GM18858 (cell line): ENCODE data around the gene CPT1C.

ENCODE experiments used
- ATAC-seq: cut with Tn5 transposase; IDR thresholded peaks from one replicate; pipeline ENCODE4 v1.9.1; 2021; ENCODE audit not compliant: unreplicated experiment

The CPT1C gene

GRCh38 chr19:49681830-49682229 lies 9.1 kb upstream of the CPT1C start:
- no peak for ATAC-seq

GRCh38 chr19:49682274-49682673 lies 8.6 kb upstream of the CPT1C start:
- ATAC-seq: no peak

- no peak for ATAC-seq
Measured at GRCh38 chr19:49683814-49684250, 7.1 kb upstream of the CPT1C start.

- ATAC-seq: no peak
Measured at GRCh38 chr19:49684251-49684982, 6.5 kb upstream of the CPT1C start.

- ATAC-seq: no peak
Measured at GRCh38 chr19:49684983-49685553, 5.8 kb upstream of the CPT1C start.

- ATAC-seq: no peak
Measured at GRCh38 chr19:49685845-49686332, 5.0 kb upstream of the CPT1C start.

- no peak for ATAC-seq
Measured at GRCh38 chr19:49686503-49687088, 4.3 kb upstream of the CPT1C start.

- ATAC-seq: no peak
Measured at GRCh38 chr19:49687150-49687549, 3.8 kb upstream of the CPT1C start.

- ATAC-seq: no peak
Measured at GRCh38 chr19:49687566-49688316, 3.2 kb upstream of the CPT1C start.

- ATAC-seq: no peak
Measured at GRCh38 chr19:49688531-49689132, 2.3 kb upstream of the CPT1C start.

GRCh38 chr19:49689133-49690078 lies 1.5 kb upstream of the CPT1C start, which contains the start of gene ADM5:
TSS of gene ADM5 (plus strand) at chr19:49689594. CDS start at chr19:49689838, 244 bp downstream.
- no peak for ATAC-seq

- ATAC-seq: no peak
Measured at GRCh38 chr19:49690079-49690655, 749 bp upstream of the CPT1C start.

- no peak for ATAC-seq
Measured at GRCh38 chr19:49691243-49692146, 579 bp downstream of the CPT1C start.

GRCh38 chr19:49692147-49692506 lies 1.2 kb downstream of the CPT1C start:
- no peak for ATAC-seq

GRCh38 chr19:49696115-49696514 lies 5.2 kb downstream of the CPT1C start:
- ATAC-seq: no peak

GRCh38 chr19:49696865-49697264 lies 5.9 kb downstream of the CPT1C start:
- no peak for ATAC-seq

GRCh38 chr19:49699364-49699763 lies 8.4 kb downstream of the CPT1C start:
- ATAC-seq: no peak

- ATAC-seq: no peak
Measured at GRCh38 chr19:49700563-49700962, 9.6 kb downstream of the CPT1C start.
